ENCODE measurements around the gene ACP6. TPM values are rescaled to one million over a fixed set of nuclear protein-coding genes. Genes with fewer than 3 reads are reported as not detected.

The ACP6 gene
- total and polyA plus RNA-seq, 2 donors (not counting 3 experiments of a cell fraction or from before 2014, with no cell fraction given): 7.1 to 9.4 TPM

DNA sequence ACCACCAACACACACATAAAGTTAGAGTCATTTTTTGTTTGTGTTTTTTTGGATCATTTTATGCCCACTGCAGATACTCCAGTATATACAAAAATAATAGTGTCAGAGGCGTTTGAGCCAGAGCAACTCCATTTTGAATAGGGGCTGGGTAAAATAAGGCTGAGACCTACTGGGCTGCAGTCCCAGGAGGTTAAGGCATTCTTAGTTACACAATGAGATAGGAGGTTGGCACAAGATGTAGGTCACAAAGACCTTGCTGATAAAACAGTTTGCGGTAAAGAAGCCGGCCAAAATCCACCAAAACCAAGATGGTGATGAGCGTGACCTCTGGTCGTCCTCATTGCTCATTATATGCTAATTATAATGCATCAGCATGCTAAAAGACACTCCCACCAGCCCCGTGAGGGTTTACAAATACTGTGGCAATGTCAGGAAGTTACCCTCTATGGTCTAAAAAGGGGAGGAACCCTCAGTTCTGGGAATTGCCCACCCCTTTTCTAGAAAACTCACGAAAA lies 49.4 kb upstream of the ACP6 start:
- CTCF ChIA-PET: interaction anchor here (8.4 kb wide), 1 partner anchor 171 kb away, joined by 273 read pairs; no protein-coding TSS in a partner anchor
- TF ChIP-seq POLR2AphosphoS5 (IDR thresholded peaks at IDR 0.05; ENCODE audit: insufficient read depth, low read depth, low read length) (no peak), MYC (IDR thresholded peaks at IDR 0.05; ENCODE audit: low read depth, low read length) (no peak), FOS (IDR thresholded peaks at IDR 0.05; ENCODE audit: borderline replicate concordance, insufficient read depth, low read length) (no peak), POLR2A (IDR thresholded peaks at IDR 0.05; ENCODE audit: low read depth, low read length) (no peak), GATA2 (IDR thresholded peaks at IDR 0.05; ENCODE audit: insufficient read depth, insufficient read length, low read depth, low read length) (no peak), CTCF (IDR thresholded peaks at IDR 0.05; ENCODE audit: extremely low read depth in 1 of 2, insufficient read depth in 1 of 2, low read depth in 1 of 2, low read length in 2 of 2) (no peak), JUN (IDR thresholded peaks at IDR 0.05; ENCODE audit: borderline replicate concordance, insufficient read depth, insufficient read length, low read depth) (no peak), EZH2 (IDR thresholded peaks at IDR 0.05; ENCODE audit: borderline replicate concordance, low read depth, low read length, severe bottlenecking) (no peak)
- TF ChIP-seq, protein P1, sequence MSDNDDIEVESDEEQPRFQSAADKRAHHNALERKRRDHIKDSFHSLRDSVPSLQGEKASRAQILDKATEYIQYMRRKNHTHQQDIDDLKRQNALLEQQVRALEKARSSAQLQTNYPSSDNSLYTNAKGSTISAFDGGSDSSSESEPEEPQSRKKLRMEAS (IDR thresholded peaks at IDR 0.05; ENCODE audit: insufficient read depth, insufficient read length): no peak

More for the DNA sequence above, 49.4 kb upstream of the ACP6 start:
- Histone ChIP-seq H3K9me1 (replicated peaks; ENCODE audit: control insufficient read depth, extremely low read depth, insufficient read depth, low read length) (no peaks in the 10 kb centered on the region), H3K4me2 (ENCODE audit: insufficient read depth, low read length) (no peak overlapping the region), H3K4me3 (replicated peaks in 1 of 3; ENCODE audit: insufficient read depth in 1 of 3, low read depth in 1 of 3, low read length in 3 of 3) (no peak overlapping the region), H4K20me1 (replicated peaks; ENCODE audit: control insufficient read depth, extremely low read depth, insufficient read depth, low read length) (no peaks in the 10 kb centered on the region), H2AFZ (ENCODE audit: low read depth, low read length) (no peak overlapping the region), H3K9ac (replicated peaks; ENCODE audit: extremely low read depth, insufficient read depth, low read length) (no peak overlapping the region), H3K36me3 (ENCODE audit: control insufficient read depth in 2 of 2, extremely low read depth in 1 of 2, insufficient read depth in 2 of 2, low read length in 2 of 2) (no peaks in the 10 kb centered on the region), H3K27ac (ENCODE audit: insufficient read depth, low read depth, low read length) (no peak overlapping the region), H3K9me3 (replicated peaks; ENCODE audit: control insufficient read depth, insufficient read depth, low read length) (no peaks in the 10 kb centered on the region), H3K79me2 (ENCODE audit: control insufficient read depth, insufficient read depth, low read length) (no peaks in the 10 kb centered on the region), H3K4me1 (ENCODE audit: control insufficient read depth, extremely low read depth, insufficient read depth, low read length) (no peaks in the 10 kb centered on the region), H3K27me3 (ENCODE audit: control insufficient read depth in 2 of 2, insufficient read depth in 2 of 2, low read length in 2 of 2) (peaks cover 7 to 12% of the 10 kb centered on the region in 2 experiments)
- BruUV-seq (replicated peaks): no TSS peak
- DNase-seq (ENCODE audit: low read depth, low spot score): no peak
- dilution Hi-C loops (cut with MboI; ENCODE audit: extremely low pct_ligation_motif_present, low sequenced_read_pairs) (no loop called here), intact Hi-C loops (cut with micrococcal nuclease) (no loop called here)
- no peak for FAIRE-seq
- POLR2A ChIA-PET: no interaction called here
